A549 (cell line): ENCODE measurements around the gene CRACDL. TPM values are rescaled to one million over a fixed set of nuclear protein-coding genes. Genes with fewer than 3 reads are reported as not detected.

Source experiments
- ATAC-seq, 2 experiments: fragments of 200-7000 bp in 1 of 2; fragments of >200 bp in 1 of 2; cut with Nextera tagmentation in 1 of 2; cut with Tn5 transposase in 1 of 2; 3 replicates each; pipeline versions ENCODE4 v1.8.0 to v1.9.1; 2018 to 2020; ENCODE audit warnings: mild to moderate bottlenecking in 1 of 2, moderate library complexity in 1 of 2
- CTCF ChIA-PET: fragments of 300-600 bp; sonication (Branson Sonifier 250); formaldehyde crosslinking; extraction: SDS; loops from one replicate; lab custom pipeline; 2021; ENCODE audit warnings: antibody characterized with exemption, inconsistent platforms; lab: Yijun Ruan, JAX
- POLR2A ChIA-PET: fragments of 350-600 bp; formaldehyde crosslinking; extraction: SDS; loops from one replicate; lab custom pipeline; 2021; ENCODE audit warnings: antibody characterized with exemption, inconsistent platforms; lab: Yijun Ruan, JAX
- DNase-seq, 2 experiments: peaks; one replicate each; pipeline versions ENCODE4 v3.0.0 to v3.0.0-alpha.2; 2011 to 2016; ENCODE audit warnings: low read depth in 1 of 2, low spot score in 1 of 2
- FAIRE-seq: peaks from 2 replicates; lab custom pipeline; 2011; peaks lifted over from hg19 to GRCh38; lab: Jason Lieb, UNC
- H3K27ac ChIP-seq, 2 experiments: fragments of >200 bp; sonication (Bioruptor Twin); formaldehyde crosslinking; 3 replicates each; pipeline ENCODE4 v1.5.1; 2016 to 2017
- H3K4me1 ChIP-seq: fragments of >200 bp; sonication (Bioruptor Twin); formaldehyde crosslinking; 3 replicates; pipeline ENCODE4 v1.6.1; 2016
- H3K4me2 ChIP-seq: fragments of >200 bp; sonication (Bioruptor Twin); formaldehyde crosslinking; 3 replicates; pipeline ENCODE4 v1.6.1; 2016
- H3K4me3 ChIP-seq: fragments of >200 bp; sonication (Bioruptor Twin); formaldehyde crosslinking; 3 replicates; pipeline ENCODE4 v1.5.1; 2016
- H3K9me3 ChIP-seq: fragments of >200 bp; sonication (Bioruptor Twin); formaldehyde crosslinking; 3 replicates; pipeline ENCODE4 v1.6.1; 2016
- BCL3 ChIP-seq: fragments of >200 bp; sonication (Bioruptor Twin); formaldehyde crosslinking; IDR thresholded peaks from 3 replicates; pipeline ENCODE4 v1.6.1; 2016
- BHLHE40 ChIP-seq: IDR thresholded peaks from 2 replicates; pipeline ENCODE4 v1.6.1; 2012; ENCODE audit warnings: low read depth, low read length, inconsistent platforms
- CEBPB ChIP-seq, 2 experiments: fragments of >200 bp in 1 of 2; sonication (Bioruptor Twin) in 1 of 2; formaldehyde crosslinking in 1 of 2; IDR thresholded peaks; 2 replicates each; pipeline ENCODE4 v1.6.1; 2012 to 2016
- CHD2 ChIP-seq: fragments of 150-350 bp; IDR thresholded peaks from 2 replicates; pipeline ENCODE4 v1.6.1; 2014; ENCODE audit warnings: low read length; ENCODE audit not compliant: partially characterized antibody
- CTCF ChIP-seq: fragments of >200 bp; sonication (Bioruptor Twin); formaldehyde crosslinking; IDR thresholded peaks from 3 replicates; pipeline ENCODE4 v1.5.1; 2016
- EHMT2 ChIP-seq: fragments of 200-600 bp; sonication (generic); IDR thresholded peaks from 2 replicates; pipeline ENCODE4 v1.6.1; 2016; ENCODE audit warnings: antibody characterized with exemption, low read depth, mild to moderate bottlenecking, moderate library complexity
- ELK1 ChIP-seq: fragments of 150-350 bp; IDR thresholded peaks from 2 replicates; pipeline ENCODE4 v1.6.1; 2014; ENCODE audit warnings: low read depth, mild to moderate bottlenecking, low read length
- FOXS1 ChIP-seq: fragments of 250-450 bp; sonication (Bioruptor Pico); IDR thresholded peaks from 2 replicates; pipeline ENCODE4 v1.5.0; 2020; ENCODE audit warnings: mild to moderate bottlenecking, moderate library complexity
- JUNB ChIP-seq: fragments of >200 bp; sonication (Bioruptor Twin); formaldehyde crosslinking; IDR thresholded peaks from 2 replicates; pipeline ENCODE4 v1.6.1; 2016
- MAZ ChIP-seq: fragments of 150-350 bp; IDR thresholded peaks from 2 replicates; pipeline ENCODE4 v1.6.1; 2014; ENCODE audit warnings: antibody characterized with exemption, low read depth, low read length, borderline replicate concordance
- NR3C1 ChIP-seq: fragments of >200 bp; sonication (Bioruptor Twin); formaldehyde crosslinking; IDR thresholded peaks from 3 replicates; pipeline ENCODE4 v1.6.1; 2017
- PBX3 ChIP-seq: IDR thresholded peaks from 2 replicates; pipeline ENCODE4 v1.6.1; 2012
- PHF8 ChIP-seq: fragments of 200-600 bp; sonication (generic); IDR thresholded peaks from 2 replicates; pipeline ENCODE4 v1.6.1; 2016; ENCODE audit warnings: low read depth, mild to moderate bottlenecking, antibody characterized with exemption, moderate library complexity, borderline replicate concordance
- POLR2A ChIP-seq: IDR thresholded peaks from 2 replicates; pipeline ENCODE4 v1.6.1; 2012; ENCODE audit warnings: mild to moderate bottlenecking, low read length
- POLR2AphosphoS2 ChIP-seq: conservative IDR thresholded peaks from 2 replicates; pipeline ENCODE4 v1.6.1; 2012; ENCODE audit warnings: low read length, improper control_type of control experiment, inconsistent platforms
- RARB ChIP-seq: fragments of 250-450 bp; sonication (Bioruptor Pico); IDR thresholded peaks from 2 replicates; pipeline ENCODE4 v1.8.0; 2021; ENCODE audit warnings: mild to moderate bottlenecking, moderate library complexity
- REST ChIP-seq: fragments of 200-600 bp; sonication (generic); IDR thresholded peaks from 2 replicates; pipeline ENCODE4 v1.6.1; 2016; ENCODE audit warnings: antibody characterized with exemption, mild to moderate bottlenecking, moderate library complexity
- RFX5 ChIP-seq: fragments of 450-650 bp; IDR thresholded peaks from 2 replicates; pipeline ENCODE4 v1.7.1; 2014; ENCODE audit warnings: antibody characterized with exemption, mild to moderate bottlenecking, moderate library complexity
- SREBF2 ChIP-seq: fragments of 450-650 bp; IDR thresholded peaks from 2 replicates; pipeline ENCODE4 v1.6.1; 2014; ENCODE audit warnings: mild to moderate bottlenecking, moderate library complexity
- TFCP2L1 ChIP-seq: fragments of 250-450 bp; sonication (Bioruptor Pico); IDR thresholded peaks from 2 replicates; pipeline ENCODE4 v1.5.0; 2021; ENCODE audit warnings: mild to moderate bottlenecking
- USF2 ChIP-seq: fragments of 450-650 bp; IDR thresholded peaks from 2 replicates; pipeline ENCODE4 v1.6.1; 2014; ENCODE audit warnings: antibody characterized with exemption
- ZFP36 ChIP-seq: fragments of 450-650 bp; IDR thresholded peaks from 2 replicates; pipeline ENCODE4 v1.6.1; 2014; ENCODE audit warnings: borderline replicate concordance; ENCODE audit not compliant: partially characterized antibody
- ZSCAN20 ChIP-seq: fragments of 250-450 bp; sonication (Bioruptor Pico); IDR thresholded peaks from 2 replicates; pipeline ENCODE4 v1.8.0; 2022; ENCODE audit warnings: mild to moderate bottlenecking, moderate library complexity
- WGBS: methylation state at CpG from one replicate; pipeline ENCODE4 v1.1.6; 2017; ENCODE audit errors: missing lambda C conversion rate; 5-methylcytosine and 5-hydroxymethylcytosine counted together
- polyA plus RNA-seq, 4 experiments: library from polyadenylated mRNA; depleted of rRNA in 3 of 4; stranded (reverse); fragments of >200 nt; fragmentation: RNase III in 1 of 4; extraction: RNeasy Plus Mini Kit Qiagen cat#74134 plus additional on column Dnase treatment in 1 of 4; gene quantifications; 2 replicates in 3 of 4; 3 replicates in 1 of 4; pipeline ENCODE4 v1.2.3, GENCODE V29; 2011 to 2017

The CRACDL gene
- polyA plus RNA-seq, 2 of the 4 experiments (the other 2 are of a cell fraction): 0.21 to 0.36 TPM

- no peak for TF ChIP-seq BHLHE40
- TF ChIP-seq ZFP36: no peak
- no peak for TF ChIP-seq MAZ
- no peak for TF ChIP-seq POLR2AphosphoS2
- TF ChIP-seq BCL3: no peak
- TF ChIP-seq ELK1: no peak
- TF ChIP-seq SREBF2: no peak
- no peak for TF ChIP-seq POLR2A
- no peak for TF ChIP-seq TFCP2L1 (CRISPR knock-in tag)
- no peak for TF ChIP-seq RFX5
- TF ChIP-seq CEBPB (IDR thresholded peaks at IDR 0.05): no peak
- TF ChIP-seq EHMT2: no peak
- TF ChIP-seq CHD2: no peak
- Histone ChIP-seq H3K4me2 (no peak overlapping the region), H3K9me3 (no peaks in the 10 kb centered on the region), H3K4me1 (no peaks in the 10 kb centered on the region), H3K4me3 (no peak overlapping the region), H3K27ac (no peak overlapping the region)
- no peak for FAIRE-seq
- WGBS: 45% methylated on average over 5 of the region's 5 CpGs
- ChIA-PET CTCF (interaction anchor here (0.8 to 1.8 kb wide), 3 partner anchors 9 to 430 kb away, joined by 3 to 4 read pairs (median 3); no protein-coding TSS in a partner anchor), POLR2A (no interaction called here)
- no peak for DNase-seq
- ATAC-seq: no peak
Observed at GRCh38 chr2:98830571-98831145, 105.4 kb downstream of the CRACDL start.

- ChIA-PET CTCF (interaction anchor here (0.9 to 1.8 kb wide), 2 partner anchors 180 to 429 kb away, joined by 3 to 4 read pairs; no protein-coding TSS in a partner anchor), POLR2A (no interaction called here)
- DNase-seq (no peak), FAIRE-seq (no peak), ATAC-seq (no peak)
- WGBS: 50% methylated on average over 6 of the region's 6 CpGs
- Histone ChIP-seq H3K4me3 (no peak overlapping the region), H3K9me3 (no peaks in the 10 kb centered on the region), H3K27ac (no peak overlapping the region), H3K4me2 (no peak overlapping the region), H3K4me1 (no peaks in the 10 kb centered on the region)
- TF ChIP-seq JUNB (no peak), CHD2 (no peak), EHMT2 (no peak), MAZ (no peak), RARB (CRISPR knock-in tag) (no peak), PHF8 (no peak), POLR2A (no peak), ZSCAN20 (no peak), FOXS1 (no peak), PBX3 (no peak), NR3C1 (no peak), ELK1 (no peak), USF2 (no peak), CTCF (no peak), REST (no peak)
Observed at GRCh38 chr2:98829581-98830270, 106.3 kb downstream of the CRACDL start.
